DMS 273 treated with DMSO at 0.1 percent for 48 hours (cell line): ENCODE results near the gene C16orf96.
A peak's percentile ranks its signal among the peaks of the same experiment; 100 is the strongest.

Experiments
- DNase-seq: peaks from one replicate; lab custom pipeline; 2025; lab: John Stamatoyannopoulos, UW

The C16orf96 gene

DNA sequence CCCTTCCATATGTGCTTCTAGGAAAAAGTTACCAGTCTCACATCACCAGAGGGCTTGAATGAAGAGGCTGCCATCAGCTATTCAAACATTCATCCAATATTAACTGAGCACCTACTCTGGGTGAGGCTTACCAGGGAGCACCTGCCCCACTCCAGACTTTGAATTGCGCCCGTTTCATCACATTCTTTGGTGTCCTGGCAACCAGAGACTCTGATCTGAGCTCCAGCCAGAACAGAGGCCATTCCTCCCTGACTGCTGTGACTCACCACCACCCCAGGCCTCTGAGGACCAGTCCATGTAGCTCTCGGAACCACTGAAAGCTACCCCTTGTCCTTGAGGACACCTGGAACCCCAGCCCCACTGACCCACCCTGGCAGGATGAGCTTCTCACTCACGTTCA lies at the start of gene C16orf96:
Gene C16orf96 (plus strand): TSS at position 229 of the 400 bp plus-strand sequence. CDS start 150 bp downstream, at position 379.
- DNase-seq: no peak

DNA sequence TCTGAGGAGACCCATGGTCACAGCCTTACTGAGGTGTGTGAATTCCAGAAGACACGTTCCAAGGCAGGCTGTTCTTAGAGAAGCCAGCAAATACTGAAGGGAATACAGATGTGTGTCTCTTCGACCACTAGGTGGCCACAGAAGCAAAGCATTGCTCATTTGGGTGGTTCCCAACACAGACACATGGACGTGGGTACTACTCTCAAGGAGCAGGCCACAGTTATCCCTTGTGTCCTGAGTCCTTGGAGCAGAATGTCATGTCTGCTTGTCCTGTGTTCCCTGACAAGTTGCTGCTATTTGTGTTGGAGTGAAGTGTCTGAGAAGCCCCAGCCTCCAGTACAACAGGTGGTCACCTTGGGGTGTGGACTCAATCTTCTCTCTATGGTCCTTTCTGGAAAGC lies 49.7 kb upstream of the C16orf96 start:
- DNase-seq: peak; percentile 41

DNA sequence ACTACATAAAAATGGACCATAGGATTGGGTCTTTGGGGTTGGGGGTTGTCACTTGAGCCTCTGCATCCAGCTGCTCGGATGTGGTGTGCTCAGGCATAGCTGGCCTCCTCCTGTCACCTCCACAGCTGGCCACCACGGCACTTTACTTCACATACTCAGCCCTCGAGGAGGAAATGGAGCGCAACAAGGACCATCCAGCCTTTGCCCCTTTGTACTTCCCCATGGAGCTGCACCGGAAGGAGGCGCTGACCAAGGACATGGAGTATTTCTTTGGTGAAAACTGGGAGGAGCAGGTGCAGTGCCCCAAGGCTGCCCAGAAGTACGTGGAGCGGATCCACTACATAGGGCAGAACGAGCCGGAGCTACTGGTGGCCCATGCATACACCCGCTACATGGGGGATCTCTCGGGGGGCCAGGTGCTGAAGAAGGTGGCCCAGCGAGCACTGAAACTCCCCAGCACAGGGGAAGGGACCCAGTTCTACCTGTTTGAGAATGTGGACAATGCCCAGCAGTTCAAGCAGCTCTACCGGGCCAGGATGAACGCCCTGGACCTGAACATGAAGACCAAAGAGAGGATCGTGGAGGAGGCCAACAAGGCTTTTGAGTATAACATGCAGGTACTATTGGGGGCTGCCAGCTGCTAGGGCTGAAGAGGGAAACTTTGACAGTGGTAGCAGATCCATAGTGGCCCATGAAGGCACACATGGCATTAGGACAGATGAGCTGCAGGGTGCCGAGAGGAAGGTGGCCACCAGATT lies 48.4 kb upstream of the C16orf96 start:
- DNase-seq: no peak

DNA sequence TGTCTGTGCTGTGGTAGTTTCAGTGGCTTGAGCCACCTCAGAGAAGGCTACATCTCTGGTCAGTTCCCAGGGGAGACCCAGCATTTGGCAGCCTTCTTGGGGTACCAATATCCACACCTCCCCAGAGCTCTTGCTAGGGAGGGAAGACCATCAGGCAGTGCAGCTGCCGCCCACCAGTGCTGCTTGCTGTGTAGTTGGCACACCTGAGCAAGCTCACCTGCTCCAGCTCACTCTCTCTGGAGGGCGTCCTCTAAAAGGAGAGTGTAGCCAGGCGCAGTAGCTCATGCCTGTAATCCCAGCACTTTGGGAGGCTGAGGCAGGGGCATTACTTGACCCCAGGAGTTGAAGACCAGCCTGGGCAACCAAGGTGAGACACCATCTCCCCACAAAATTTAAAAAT lies 47.3 kb upstream of the C16orf96 start:
- DNase-seq: no peak

DNA sequence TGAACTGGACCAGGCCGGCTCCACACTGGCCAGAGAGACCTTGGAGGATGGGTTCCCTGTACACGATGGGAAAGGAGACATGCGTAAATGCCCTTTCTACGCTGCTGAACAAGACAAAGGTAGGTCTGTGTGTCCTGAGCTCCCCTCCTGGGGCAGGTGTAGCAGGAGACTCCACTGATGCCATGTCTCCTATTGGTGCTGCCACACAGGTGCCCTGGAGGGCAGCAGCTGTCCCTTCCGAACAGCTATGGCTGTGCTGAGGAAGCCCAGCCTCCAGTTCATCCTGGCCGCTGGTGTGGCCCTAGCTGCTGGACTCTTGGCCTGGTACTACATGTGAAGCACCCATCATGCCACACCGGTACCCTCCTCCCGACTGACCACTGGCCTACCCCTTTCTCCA lies 46.7 kb upstream of the C16orf96 start:
- DNase-seq: no peak

DNA sequence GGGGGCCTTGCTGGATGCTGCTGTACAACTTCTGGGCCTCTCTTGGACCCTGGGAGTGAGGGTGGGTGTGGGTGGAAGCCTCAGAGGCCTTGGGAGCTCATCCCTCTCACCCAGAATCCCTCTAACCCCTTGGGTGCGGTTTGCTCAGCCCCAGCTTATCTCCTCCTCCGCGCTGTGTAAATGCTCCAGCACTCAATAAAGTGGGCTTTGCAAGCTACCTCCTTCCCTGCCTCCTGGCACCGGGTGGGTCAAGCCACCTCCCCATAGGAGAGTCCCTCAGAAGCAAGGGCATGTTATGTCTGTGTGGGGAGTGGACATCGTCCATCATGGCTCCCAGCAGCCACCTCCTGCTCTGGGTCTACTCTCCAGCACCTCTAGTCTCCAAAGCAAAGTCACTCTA lies 46.0 kb upstream of the C16orf96 start:
- DNase-seq: no peak

DNA sequence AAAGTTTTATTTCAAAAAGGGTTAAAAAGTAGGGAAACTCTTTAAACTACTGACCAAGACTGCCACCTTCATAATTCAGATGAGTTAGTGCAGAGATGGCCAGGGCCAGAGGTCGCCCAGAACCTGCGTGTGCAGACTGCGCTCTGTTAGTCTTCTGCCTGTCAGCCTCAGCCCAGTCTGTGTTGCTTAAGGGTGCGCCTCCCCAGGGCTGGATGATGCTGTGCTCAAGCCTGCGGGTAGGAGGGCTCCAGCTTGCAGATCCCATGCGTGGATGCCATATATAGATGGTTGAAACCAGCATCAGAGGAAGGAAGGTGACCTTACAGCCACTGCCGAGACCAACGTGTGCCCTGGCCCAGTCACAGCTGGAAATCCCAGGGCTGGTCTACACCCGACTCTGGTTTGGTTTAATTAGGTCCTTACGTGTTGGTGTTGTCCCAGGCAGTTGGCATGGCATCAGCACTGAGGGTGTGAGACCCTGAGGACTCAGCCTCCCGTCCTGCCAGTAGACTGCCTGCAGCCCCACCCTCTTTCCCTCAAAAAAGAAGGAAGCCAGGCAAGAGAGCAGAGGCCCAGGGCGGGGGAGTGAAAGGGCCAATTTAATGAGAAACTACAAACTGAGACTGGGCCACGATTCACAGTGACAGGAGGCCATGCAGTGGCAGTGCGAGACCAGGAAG lies 45.3 kb upstream of the C16orf96 start:
- DNase-seq: no peak

DNA sequence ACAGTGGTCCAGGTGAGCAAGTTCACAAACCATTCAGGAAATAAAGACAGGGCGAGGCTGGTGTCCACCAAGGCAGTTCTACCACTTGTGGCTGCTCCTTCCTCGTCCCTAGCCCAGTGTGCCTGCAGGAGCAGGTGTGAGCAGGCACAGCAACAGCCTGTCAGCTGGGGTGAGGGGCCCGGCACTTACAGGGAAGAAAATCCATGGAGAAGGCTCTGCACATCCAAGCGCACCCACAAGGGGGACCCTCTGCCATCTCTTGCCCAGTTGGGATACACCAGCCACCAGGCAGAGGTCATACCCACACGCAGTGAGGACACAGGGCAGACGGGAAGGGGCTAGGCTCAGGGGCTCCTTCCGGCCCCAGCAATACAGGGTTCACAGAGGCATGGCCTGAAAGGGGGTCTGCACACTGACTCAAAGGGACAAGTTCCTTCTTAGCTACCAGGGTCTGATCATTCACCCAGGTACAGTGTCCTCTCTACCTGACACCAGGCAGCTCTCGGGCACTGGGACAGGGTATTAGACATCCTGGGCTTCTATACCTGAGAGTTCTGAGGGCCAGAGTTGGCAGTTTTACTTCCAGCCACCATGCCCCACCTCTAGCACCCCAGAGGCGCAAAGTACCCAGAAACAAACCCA lies 44.6 kb upstream of the C16orf96 start:
- peak; percentile 64 for DNase-seq

DNA sequence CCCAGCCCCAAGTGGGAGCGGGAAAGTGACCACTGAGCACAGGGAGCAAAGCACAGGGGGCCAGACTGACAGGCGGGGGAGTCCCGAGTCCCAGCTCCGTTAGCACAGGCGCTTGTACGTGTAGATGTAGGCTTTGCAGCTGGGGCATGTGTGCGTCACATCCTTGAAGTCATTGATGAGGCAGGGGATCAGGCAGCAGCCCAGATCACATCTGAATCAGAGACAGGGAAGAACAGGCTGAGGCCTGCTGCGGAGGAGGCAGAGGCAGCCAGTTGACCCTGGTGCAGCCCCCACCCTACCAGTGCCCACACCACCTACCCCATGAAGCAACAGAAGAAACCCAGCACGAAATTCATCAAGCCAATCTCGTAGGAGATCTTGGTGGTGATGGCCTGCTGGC lies 43.7 kb upstream of the C16orf96 start:
- no peak for DNase-seq

DNA sequence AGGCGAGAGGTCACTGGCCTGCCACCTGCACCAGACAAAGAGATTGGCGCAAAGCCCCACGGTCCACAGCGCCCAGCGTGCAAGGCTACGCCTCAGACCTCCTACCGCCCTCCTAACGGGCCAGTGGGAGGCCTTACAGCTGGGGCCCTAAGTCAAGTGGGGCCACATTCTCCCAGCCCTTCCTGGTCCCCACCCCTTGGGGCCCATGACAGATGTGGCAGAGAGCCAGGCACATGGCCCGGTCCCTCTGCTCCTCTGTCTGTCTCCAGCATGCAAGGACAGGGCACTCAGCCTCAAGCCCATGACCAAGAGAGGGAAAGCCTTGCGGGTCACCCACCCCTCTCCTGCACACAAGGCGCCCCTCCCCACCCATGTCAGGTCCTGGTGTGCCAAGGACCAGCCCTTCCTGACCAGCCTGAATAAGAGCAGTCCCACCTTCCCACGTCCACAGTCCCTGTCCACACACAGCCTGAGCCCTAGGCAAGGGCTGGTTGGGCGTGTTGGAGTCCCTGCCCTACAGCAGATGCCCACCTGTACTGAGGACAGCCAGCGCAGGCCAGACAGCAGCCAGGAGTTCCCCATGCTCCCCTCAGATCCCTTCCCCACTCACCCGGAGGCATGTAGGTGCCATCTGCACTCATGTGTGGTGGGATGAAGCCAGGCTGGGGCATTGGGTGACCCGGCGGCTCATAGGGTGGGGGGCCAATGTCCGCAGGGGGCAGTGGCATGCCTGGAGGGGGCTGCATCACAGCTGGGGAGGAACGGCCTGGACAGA lies 42.9 kb upstream of the C16orf96 start:
- DNase-seq: no peak

DNA sequence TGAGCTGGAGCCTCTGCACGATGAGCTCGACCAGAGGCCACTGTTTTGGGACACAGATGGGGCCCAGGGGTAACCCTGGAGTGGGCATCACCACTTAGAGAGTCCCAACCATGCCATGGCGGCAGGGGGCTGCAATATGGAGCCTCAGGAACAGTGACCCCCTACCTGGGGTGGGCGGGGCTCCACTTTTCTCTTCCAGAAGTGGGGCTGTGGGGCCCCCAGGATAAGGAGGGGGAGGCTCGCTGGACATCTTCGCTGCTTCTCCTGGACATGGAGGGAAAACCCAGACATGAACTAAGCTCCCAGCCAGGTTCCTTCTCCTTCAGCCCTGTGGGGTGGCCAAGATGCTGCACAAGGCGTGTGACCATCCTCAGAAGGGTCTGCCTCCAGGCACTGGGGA lies 42.3 kb upstream of the C16orf96 start:
- no peak for DNase-seq

DNA sequence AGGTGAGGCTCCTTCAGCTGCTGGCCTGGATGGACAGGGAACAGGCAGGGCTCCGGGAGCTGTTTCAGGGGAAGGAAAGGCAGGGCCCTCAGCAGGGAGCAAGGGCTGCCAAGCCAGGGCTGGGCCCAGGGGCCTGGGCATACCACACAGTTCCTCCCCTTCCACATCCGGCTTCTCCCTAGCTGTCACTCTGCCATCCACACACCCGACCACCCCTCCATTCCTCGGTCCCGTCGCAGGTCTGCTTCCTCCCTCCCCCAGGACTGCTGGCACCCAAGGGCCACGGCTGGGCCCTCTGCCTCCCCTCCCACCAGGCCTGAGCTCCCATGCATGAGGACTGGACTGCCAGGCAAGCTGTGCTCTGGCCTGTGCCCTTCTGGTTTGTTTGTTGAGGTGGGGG lies 41.5 kb upstream of the C16orf96 start:
- no peak for DNase-seq

DNA sequence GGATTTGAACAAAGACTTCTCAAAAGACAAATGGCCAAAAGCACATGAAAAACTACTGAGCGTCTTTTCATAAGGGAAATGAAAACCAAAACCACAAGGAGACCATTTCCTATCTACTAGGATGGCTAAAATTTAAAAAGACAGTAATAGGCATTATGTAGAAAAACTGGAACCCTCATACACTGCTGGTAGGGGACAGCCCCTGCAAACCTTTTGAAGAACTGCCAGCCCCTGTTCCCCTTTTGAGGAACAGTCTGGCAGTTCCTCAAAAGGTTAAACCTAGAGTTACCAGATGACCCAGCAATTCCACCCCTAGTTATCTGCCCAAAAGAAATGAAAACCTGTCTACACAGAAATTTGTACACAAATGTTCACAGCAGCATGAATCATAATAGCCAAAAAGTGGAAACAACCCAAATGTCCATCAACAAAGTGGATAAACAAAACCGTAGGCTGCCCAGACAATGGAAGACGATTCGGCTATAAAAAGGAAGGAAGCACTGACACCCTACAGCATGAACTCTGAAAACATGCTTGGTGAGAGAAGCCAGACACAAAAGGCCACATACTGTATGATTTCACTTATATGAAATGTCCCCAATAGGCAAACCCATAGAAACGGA lies 40.4 kb upstream of the C16orf96 start:
- DNase-seq: no peak

DNA sequence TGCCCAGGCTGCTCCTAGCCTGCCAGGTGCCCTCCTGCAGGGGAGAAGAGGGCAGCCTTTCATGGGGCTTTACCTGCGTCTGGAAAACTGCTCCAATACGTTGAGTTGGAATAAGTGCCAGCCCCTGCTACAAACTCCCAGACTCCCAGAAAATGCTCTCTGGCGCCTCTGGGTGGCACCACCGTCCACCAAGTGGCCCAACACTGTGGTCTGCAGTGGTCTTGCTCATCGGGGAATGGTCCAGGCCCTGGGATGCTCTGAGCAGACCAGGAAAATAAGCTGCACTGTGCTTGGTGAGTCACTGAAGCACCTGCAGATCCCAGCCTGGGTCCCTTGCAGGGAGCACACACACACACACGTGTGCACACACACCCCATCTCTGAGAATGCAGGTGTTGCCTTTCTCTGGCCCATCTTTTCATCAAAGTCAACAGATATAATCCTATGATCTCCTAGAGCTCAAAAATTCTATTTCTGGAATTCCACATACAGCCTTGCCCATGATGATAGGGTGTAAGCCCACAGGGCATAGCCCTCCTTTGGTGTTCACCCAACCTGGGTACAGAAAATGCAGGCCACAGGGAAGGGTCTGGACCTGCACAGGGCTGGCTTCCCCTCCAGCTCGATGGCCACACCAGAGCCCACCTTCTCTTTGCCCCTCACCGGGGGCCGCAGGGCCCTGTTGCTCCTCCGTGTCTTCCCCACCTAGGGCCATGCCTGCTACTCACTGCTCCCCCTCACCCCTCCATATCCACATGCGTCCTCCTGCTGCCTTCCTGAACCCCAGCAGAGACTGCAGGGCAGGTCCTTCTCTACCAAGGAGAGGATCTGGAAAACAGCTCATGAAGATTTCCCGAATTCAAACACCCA lies 38.1 kb upstream of the C16orf96 start:
- no peak for DNase-seq

DNA sequence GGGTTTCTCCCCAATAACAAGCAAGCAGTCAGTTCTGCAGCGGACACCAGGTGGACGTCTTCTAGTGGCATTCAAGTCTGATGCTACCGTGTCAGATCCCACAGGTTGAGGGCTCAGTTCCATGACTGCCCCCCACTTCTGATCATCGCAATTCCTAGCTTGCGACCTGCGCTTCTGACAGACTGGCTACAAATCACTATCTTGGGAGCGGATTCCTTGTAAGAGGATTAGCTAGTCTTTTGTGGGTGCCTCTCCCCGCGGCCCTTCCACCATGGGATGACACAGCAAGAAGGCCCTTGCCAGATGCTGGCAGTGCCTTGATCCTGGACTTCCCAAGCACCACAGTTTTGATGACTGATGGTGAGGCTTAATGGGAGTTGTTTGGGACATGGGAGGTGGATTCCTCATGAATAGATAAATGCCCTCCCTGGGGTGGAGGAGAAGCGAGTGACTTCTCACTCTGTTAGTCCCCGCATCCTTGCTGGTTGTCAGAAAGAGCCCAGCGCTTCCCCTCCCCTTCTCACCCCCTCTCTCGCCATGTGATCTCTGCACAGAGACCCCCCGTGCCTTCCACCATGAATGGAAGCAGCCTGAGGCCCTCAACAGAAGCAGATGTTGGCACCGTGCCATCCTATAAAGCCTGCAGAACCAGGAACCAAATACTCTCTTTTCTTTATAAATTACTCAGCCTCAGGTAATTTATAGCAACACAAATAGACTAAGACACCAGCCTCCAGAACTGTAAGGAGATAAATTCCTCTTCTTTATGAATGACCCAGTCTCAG lies 36.7 kb upstream of the C16orf96 start:
- no peak for DNase-seq

DNA sequence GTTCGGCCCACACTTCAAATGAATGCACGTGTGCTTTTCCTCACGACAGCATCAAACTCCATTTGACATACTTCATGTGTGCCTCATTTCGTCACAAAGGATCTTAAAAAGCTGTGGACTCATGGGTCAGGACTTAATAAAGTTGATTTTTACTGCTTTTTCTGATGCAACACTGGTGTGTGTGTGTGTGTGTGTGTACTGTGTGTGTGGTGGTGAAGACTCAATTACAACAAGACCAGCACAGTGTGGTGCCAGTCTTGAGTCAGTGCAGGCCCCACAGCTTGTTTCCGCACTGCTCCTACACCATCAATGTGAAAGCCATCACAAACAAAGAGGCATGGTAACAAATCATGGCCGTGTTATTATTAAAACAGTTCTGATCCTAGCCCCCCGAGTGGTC lies 35.2 kb upstream of the C16orf96 start:
- DNase-seq: no peak

DNA sequence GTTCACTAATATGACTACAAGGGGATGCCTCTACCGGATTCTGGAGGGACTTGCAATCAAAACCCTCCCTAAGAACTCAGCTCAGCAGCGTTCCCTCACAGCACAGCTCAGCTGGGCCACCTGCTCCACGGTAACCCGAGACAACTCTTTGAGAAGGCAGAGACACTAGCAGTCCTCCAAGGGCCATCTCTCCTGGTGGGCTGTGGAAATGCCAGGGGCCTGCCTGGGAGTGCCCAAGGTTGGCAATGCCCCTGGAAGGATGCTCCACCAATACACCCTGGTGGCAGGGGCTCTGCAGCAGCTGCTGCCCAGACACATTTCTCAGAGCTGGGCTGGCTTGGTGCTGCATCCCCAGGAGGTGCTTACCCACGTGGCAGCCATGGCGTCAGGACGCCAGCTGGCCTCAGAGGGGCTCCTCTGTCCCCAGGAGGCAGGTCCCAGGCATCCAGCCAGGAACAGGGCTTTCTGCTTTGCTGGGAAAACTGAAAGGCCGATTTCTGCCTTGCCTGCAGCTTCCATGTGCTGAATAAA lies 34.0 kb upstream of the C16orf96 start:
- DNase-seq: peak; percentile 94

DNA sequence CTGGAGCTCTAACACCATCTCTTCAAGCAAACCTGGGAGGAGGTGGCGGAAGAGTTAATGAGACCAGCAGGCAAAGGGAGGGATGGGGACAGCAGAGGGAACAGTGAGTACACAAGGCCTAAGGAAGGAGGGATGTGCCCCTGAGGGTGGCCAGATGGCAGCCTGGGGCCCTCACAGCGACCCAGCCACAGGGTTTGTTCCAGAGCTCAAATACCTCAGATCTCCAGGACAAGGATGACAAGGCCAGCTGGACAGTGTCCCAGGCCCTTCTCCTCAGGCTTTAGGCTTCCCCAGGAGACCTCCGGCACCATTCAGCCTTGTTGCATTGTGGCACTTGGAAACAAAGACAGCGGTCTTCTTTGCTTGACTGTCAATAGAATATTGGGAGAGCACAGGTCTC lies 32.5 kb upstream of the C16orf96 start:
- DNase-seq: peak; percentile 32

DNA sequence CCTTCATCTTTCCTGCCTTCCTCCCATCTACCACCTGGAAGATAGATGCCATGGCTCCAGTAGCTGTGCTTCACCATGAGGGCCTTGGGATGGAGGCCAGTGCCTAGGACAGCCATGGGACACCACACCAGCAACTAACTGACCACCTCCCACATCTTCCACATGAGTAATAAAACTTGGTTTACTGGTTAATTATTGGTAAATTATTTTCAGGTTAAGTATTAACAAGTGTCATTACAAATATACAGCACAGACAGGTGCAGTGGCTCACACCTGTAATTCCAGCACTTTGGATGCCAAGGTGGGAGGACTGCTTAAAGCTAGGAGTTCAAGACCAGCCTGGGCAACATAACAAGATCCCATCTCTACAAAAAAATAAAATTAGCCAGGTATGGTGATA lies 31.6 kb upstream of the C16orf96 start:
- DNase-seq: no peak

DNA sequence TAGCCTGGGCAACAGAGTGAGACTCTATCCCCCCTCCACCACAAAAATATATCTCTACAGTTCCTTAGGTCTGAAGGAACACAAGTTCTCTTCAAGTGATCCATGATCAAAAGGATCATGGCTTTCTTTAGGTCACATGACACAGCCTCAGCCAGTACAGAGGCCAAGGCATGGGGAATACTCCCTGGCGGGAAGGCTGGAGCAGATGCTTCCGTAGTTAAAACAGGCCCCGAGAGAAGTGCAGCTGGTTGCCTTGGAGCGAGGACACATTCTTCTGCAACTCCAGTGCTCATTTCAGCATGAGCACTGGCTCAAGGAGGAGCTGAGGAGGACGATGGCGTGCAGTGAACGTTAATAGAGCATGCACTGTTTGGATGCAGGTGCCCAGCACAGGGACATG lies 31.1 kb upstream of the C16orf96 start:
- no peak for DNase-seq
